Keratinocyte (primary cell): ENCODE data around the gene LPCAT1.

ENCODE experiments used
- CTCF ChIP-seq, 3 experiments: IDR thresholded peaks in 1 of 3; conservative IDR thresholded peaks in 1 of 3; optimal IDR thresholded peaks in 1 of 3; 2 replicates in 2 of 3; 3 replicates in 1 of 3; pipeline versions ENCODE3 to v1.5.1; 2011; ENCODE audit warnings: low read length in 3 of 3, mild to moderate bottlenecking in 3 of 3, moderate library complexity in 2 of 3, control low read depth in 1 of 3, inconsistent platforms in 1 of 3; ENCODE audit not compliant: insufficient read depth in 2 of 3; ENCODE audit errors: extremely low read depth in 1 of 3
- EZH2 ChIP-seq: IDR thresholded peaks from one replicate; pipeline ENCODE4 v1.6.1; 2012; ENCODE audit warnings: inconsistent platforms, mild to moderate bottlenecking, low read length, moderate library complexity

GRCh38 chr5:1492757-1493156 lies 31.0 kb downstream of the LPCAT1 start:
- TF ChIP-seq CTCF (optimal IDR thresholded peaks at IDR 0.05 in 1 of 3, IDR thresholded peaks at IDR 0.05 in 1 of 3, conservative IDR thresholded peaks at IDR 0.05 in 1 of 3; ENCODE audit: extremely low read depth in 1 of 3, insufficient read depth in 2 of 3, low read length in 3 of 3) (no peak), EZH2 (no peak)
